Measurements from ENCODE around the gene GTF3C5. TPM values are rescaled to one million over a fixed set of nuclear protein-coding genes. Genes with fewer than 3 reads are reported as not detected.
"Not testable (repeated sequence)": the region's sequence is repeated elsewhere in the genome, so short reads cannot be mapped to it uniquely, and the experiment has no call there.

Gene GTF3C5
- total RNA-seq, 1 donor from 2014 or later, result 46.4 TPM

GRCh38 chr9:133070500-133070961 lies 39.7 kb downstream of the GTF3C5 start:
- H3K4me3 Mint-ChIP-seq (ENCODE audit: unreplicated experiment); H3K79me2 ChIP-seq (ENCODE audit: insufficient read depth, low read length); H2AFZ ChIP-seq (ENCODE audit: low read depth, low read length); H3K36me3 ChIP-seq (ENCODE audit: insufficient read depth, low read length); H4K20me1 ChIP-seq (ENCODE audit: insufficient read depth, low read length); H3K27me3 Mint-ChIP-seq (ENCODE audit: low read depth, unreplicated experiment); H3K27ac Mint-ChIP-seq (ENCODE audit: unreplicated experiment); H3K9me3 ChIP-seq (ENCODE audit: insufficient read depth, low read depth, low read length); DNase-seq (ENCODE audit: low read depth); H3K4me1 ChIP-seq (ENCODE audit: insufficient read depth, low read length); H3K4me2 ChIP-seq (ENCODE audit: low read length); H3K9me3 Mint-ChIP-seq (ENCODE audit: unreplicated experiment); FAIRE-seq; H3K9ac ChIP-seq (ENCODE audit: low read length); H3K27me3 ChIP-seq (ENCODE audit: insufficient read depth, low read length); H3K36me3 Mint-ChIP-seq (ENCODE audit: low read depth, unreplicated experiment); H3K4me3 ChIP-seq (ENCODE audit: insufficient read depth, low read depth, low read length); H3K27ac ChIP-seq (ENCODE audit: low read depth, low read length): not testable (repeated sequence)
- peaks cover 12% of the 10 kb centered on the region for H3K4me1 Mint-ChIP-seq (ENCODE audit: low read depth, unreplicated experiment)

DNA sequence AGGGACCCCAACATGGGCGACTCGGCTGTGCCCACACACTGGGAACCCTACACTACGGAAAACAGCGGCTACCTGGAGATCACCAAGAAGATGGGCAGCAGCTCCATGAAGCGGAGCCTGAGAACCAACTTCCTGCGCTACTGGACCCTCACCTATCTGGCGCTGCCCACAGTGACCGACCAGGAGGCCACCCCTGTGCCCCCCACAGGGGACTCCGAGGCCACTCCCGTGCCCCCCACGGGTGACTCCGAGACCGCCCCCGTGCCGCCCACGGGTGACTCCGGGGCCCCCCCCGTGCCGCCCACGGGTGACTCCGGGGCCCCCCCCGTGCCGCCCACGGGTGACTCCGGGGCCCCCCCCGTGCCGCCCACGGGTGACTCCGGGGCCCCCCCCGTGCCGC lies 40.2 kb downstream of the GTF3C5 start:
- not testable (repeated sequence) for H3K4me3 ChIP-seq (ENCODE audit: insufficient read depth, low read depth, low read length); H3K4me1 ChIP-seq (ENCODE audit: insufficient read depth, low read length); H3K27me3 ChIP-seq (ENCODE audit: insufficient read depth, low read length); H3K79me2 ChIP-seq (ENCODE audit: insufficient read depth, low read length); DNase-seq (ENCODE audit: low read depth); H3K36me3 ChIP-seq (ENCODE audit: insufficient read depth, low read length); H3K4me3 Mint-ChIP-seq (ENCODE audit: unreplicated experiment); H3K9me3 Mint-ChIP-seq (ENCODE audit: unreplicated experiment); H3K36me3 Mint-ChIP-seq (ENCODE audit: low read depth, unreplicated experiment); H3K27ac ChIP-seq (ENCODE audit: low read depth, low read length); H3K27ac Mint-ChIP-seq (ENCODE audit: unreplicated experiment); H4K20me1 ChIP-seq (ENCODE audit: insufficient read depth, low read length); H2AFZ ChIP-seq (ENCODE audit: low read depth, low read length); H3K4me2 ChIP-seq (ENCODE audit: low read length); H3K9me3 ChIP-seq (ENCODE audit: insufficient read depth, low read depth, low read length); FAIRE-seq; H3K9ac ChIP-seq (ENCODE audit: low read length); H3K27me3 Mint-ChIP-seq (ENCODE audit: low read depth, unreplicated experiment)
- H3K4me1 Mint-ChIP-seq (ENCODE audit: low read depth, unreplicated experiment), result peaks cover 17% of the 10 kb centered on the region

DNA sequence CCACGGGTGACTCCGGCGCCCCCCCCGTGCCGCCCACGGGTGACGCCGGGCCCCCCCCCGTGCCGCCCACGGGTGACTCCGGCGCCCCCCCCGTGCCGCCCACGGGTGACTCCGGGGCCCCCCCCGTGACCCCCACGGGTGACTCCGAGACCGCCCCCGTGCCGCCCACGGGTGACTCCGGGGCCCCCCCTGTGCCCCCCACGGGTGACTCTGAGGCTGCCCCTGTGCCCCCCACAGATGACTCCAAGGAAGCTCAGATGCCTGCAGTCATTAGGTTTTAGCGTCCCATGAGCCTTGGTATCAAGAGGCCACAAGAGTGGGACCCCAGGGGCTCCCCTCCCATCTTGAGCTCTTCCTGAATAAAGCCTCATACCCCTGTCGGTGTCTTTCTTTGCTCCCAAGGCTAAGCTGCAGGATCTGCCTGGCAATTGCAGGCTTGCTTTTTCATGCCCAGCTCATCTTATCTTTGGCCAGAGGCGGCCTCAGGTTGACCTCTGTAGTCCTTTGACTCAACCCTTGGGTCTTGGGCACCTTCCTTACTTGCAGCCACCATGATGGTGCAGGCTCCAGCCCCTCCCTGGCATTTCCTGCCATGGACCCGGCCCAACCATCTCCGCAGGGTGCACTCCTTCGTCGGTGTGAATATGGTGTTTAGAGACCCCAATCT lies 40.8 kb downstream of the GTF3C5 start:
- Mint-ChIP-seq H3K9me3 (ENCODE audit: unreplicated experiment) (no peaks in the 10 kb centered on the region), H3K27ac (ENCODE audit: unreplicated experiment) (no peak overlapping the region), H3K27me3 (ENCODE audit: low read depth, unreplicated experiment) (no peaks in the 10 kb centered on the region), H3K36me3 (ENCODE audit: low read depth, unreplicated experiment) (peaks cover 10% of the 10 kb centered on the region), H3K4me1 (ENCODE audit: low read depth, unreplicated experiment) (peaks cover 23% of the 10 kb centered on the region), H3K4me3 (ENCODE audit: unreplicated experiment) (no peak overlapping the region)
- H3K9ac ChIP-seq (ENCODE audit: low read length), result no peak overlapping the region
- H4K20me1 ChIP-seq (ENCODE audit: insufficient read depth, low read length), result peaks cover 3% of the 10 kb centered on the region
- H3K4me2 ChIP-seq (ENCODE audit: low read length), result no peak overlapping the region
- no peak overlapping the region for H3K27ac ChIP-seq (ENCODE audit: low read depth, low read length)
- no peaks in the 10 kb centered on the region for H3K36me3 ChIP-seq (ENCODE audit: insufficient read depth, low read length)
- FAIRE-seq, result no peak
- peaks cover 12% of the 10 kb centered on the region for H3K4me1 ChIP-seq (ENCODE audit: insufficient read depth, low read length)
- peaks cover 5% of the 10 kb centered on the region for H3K27me3 ChIP-seq (ENCODE audit: insufficient read depth, low read length)
- H3K9me3 ChIP-seq (ENCODE audit: insufficient read depth, low read depth, low read length), result no peaks in the 10 kb centered on the region
- no peaks in the 10 kb centered on the region for H3K79me2 ChIP-seq (ENCODE audit: insufficient read depth, low read length)
- DNase-seq (ENCODE audit: low read depth), result no peak
- H3K4me3 ChIP-seq (ENCODE audit: insufficient read depth, low read depth, low read length), result no peak overlapping the region
- TF ChIP-seq EZH2 (IDR thresholded peaks at IDR 0.05; ENCODE audit: insufficient read depth, low read length), result no peak
- no peak for TF ChIP-seq CTCF (IDR thresholded peaks at IDR 0.05; ENCODE audit: insufficient read depth, low read depth, low read length)
- H2AFZ ChIP-seq (ENCODE audit: low read depth, low read length), result no peak overlapping the region

DNA sequence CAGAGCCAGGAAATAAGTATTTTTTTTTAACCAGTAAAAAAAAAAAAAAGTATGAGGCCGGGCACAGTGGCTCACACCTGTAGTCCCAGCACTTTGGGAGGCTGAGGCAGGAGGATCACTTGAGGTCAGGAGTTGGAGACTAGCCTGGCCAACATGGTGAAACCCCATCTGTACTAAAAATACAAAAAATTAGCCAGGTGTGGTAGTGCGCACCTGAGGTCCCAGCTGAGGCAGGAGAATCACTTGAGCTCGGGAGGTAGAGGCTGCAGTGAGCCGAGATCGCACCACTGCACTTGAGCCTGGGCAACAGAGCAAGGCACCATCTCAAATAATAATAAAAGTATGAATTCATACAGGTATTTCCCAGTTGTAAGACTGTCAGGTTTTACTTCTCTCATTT lies 41.4 kb downstream of the GTF3C5 start:
- not testable (repeated sequence) for H3K36me3 ChIP-seq (ENCODE audit: insufficient read depth, low read length); H3K9ac ChIP-seq (ENCODE audit: low read length); H3K9me3 Mint-ChIP-seq (ENCODE audit: unreplicated experiment); DNase-seq (ENCODE audit: low read depth); H3K36me3 Mint-ChIP-seq (ENCODE audit: low read depth, unreplicated experiment); H3K27ac Mint-ChIP-seq (ENCODE audit: unreplicated experiment); H3K27ac ChIP-seq (ENCODE audit: low read depth, low read length); H3K27me3 Mint-ChIP-seq (ENCODE audit: low read depth, unreplicated experiment); H4K20me1 ChIP-seq (ENCODE audit: insufficient read depth, low read length); H3K9me3 ChIP-seq (ENCODE audit: insufficient read depth, low read depth, low read length); H3K79me2 ChIP-seq (ENCODE audit: insufficient read depth, low read length); H2AFZ ChIP-seq (ENCODE audit: low read depth, low read length); H3K4me3 Mint-ChIP-seq (ENCODE audit: unreplicated experiment); H3K4me3 ChIP-seq (ENCODE audit: insufficient read depth, low read depth, low read length); FAIRE-seq; H3K4me2 ChIP-seq (ENCODE audit: low read length); H3K27me3 ChIP-seq (ENCODE audit: insufficient read depth, low read length)
- peaks cover 29% of the 10 kb centered on the region for H3K4me1 Mint-ChIP-seq (ENCODE audit: low read depth, unreplicated experiment)
- H3K4me1 ChIP-seq (ENCODE audit: insufficient read depth, low read length), result peaks cover 16% of the 10 kb centered on the region
